GM12878 (cell line): Measurements from ENCODE around the gene CA5A. TPM values are rescaled to one million over a fixed set of nuclear protein-coding genes. Genes with fewer than 3 reads are reported as not detected.

Experiments used
- ATAC-seq: fragments of 200-7000 bp; cut with Tn5 transposase; 3 replicates; pipeline ENCODE4 v1.9.1; 2020; ENCODE audit warnings: mild to moderate bottlenecking, moderate library complexity
- BruUV-seq: library from RNA; stranded (reverse); fragments of 400-500 nt; replicated peaks from 2 replicates; lab custom pipeline; 2021; lab: Mats Ljungman, UMichigan
- CTCF ChIA-PET: fragments of 300-600 bp; sonication (Branson Sonifier 250); formaldehyde crosslinking; extraction: SDS; loops from one replicate; lab custom pipeline; 2021; ENCODE audit warnings: inconsistent platforms; lab: Yijun Ruan, JAX
- POLR2A ChIA-PET: fragments of 350-600 bp; formaldehyde crosslinking; extraction: SDS; loops from one replicate; lab custom pipeline; 2021; ENCODE audit warnings: inconsistent platforms; lab: Charles Lee
- RAD21 ChIA-PET: fragments of 300-600 bp; sonication (Branson Sonifier 250); formaldehyde crosslinking; loops from one replicate; lab custom pipeline; 2023; ENCODE audit warnings: antibody characterized with exemption; ENCODE audit not compliant: unreplicated experiment; lab: Charles Lee
- SMC1A ChIA-PET: fragments of 300-600 bp; sonication (Branson Sonifier 250); formaldehyde crosslinking; loops from one replicate; lab custom pipeline; 2023; ENCODE audit not compliant: unreplicated experiment, uncharacterized antibody; lab: Charles Lee
- DNase-seq: peaks from one replicate; pipeline ENCODE4 v3.0.0-alpha.2; 2011; ENCODE audit warnings: low read depth, low spot score
- FAIRE-seq: peaks from 3 replicates; lab custom pipeline; 2011; peaks lifted over from hg19 to GRCh38; lab: Jason Lieb, UNC
- H2AFZ ChIP-seq: 2 replicates; pipeline ENCODE4 v1.6.0; 2011; ENCODE audit warnings: low read depth, low read length, control low read depth; ENCODE audit not compliant: control insufficient read depth
- H3K27ac ChIP-seq: 2 replicates; pipeline ENCODE4 v1.5.1; 2011; ENCODE audit warnings: control low read depth; ENCODE audit not compliant: control insufficient read depth, insufficient read depth
- H3K27me3 ChIP-seq, 2 experiments: replicated peaks in 1 of 2; 2 replicates each; pipeline versions ENCODE4 v1.6.0 to v1.6.1; 2011; ENCODE audit warnings: low read length in 1 of 2; ENCODE audit not compliant: control insufficient read depth in 2 of 2, insufficient read depth in 2 of 2
- H3K36me3 ChIP-seq, 2 experiments: 2 replicates each; pipeline ENCODE4 v1.5.1; 2011; ENCODE audit warnings: low read length in 1 of 2; ENCODE audit not compliant: control insufficient read depth in 2 of 2, insufficient read depth in 2 of 2
- H3K4me1 ChIP-seq: 2 replicates; pipeline ENCODE4 v1.6.1; 2011; ENCODE audit warnings: mild to moderate bottlenecking, low read length, moderate library complexity, mixed read lengths; ENCODE audit not compliant: control insufficient read depth, insufficient read depth
- H3K4me2 ChIP-seq: 2 replicates; pipeline ENCODE4 v1.6.0; 2011; ENCODE audit warnings: control low read depth; ENCODE audit not compliant: control insufficient read depth, insufficient read depth
- H3K4me3 ChIP-seq: fragments of 200-600 bp; sonication (generic); 2 replicates; pipeline ENCODE4 v1.5.1; 2016
- H3K79me2 ChIP-seq: 2 replicates; pipeline ENCODE4 v1.6.0; 2011; ENCODE audit warnings: low read length; ENCODE audit not compliant: control insufficient read depth, insufficient read depth
- H3K9ac ChIP-seq: 2 replicates; pipeline ENCODE4 v1.8.0; 2011; ENCODE audit warnings: low read length, control low read depth, mixed read lengths; ENCODE audit not compliant: control insufficient read depth, insufficient read depth
- H3K9me3 ChIP-seq: replicated peaks from 3 replicates; pipeline ENCODE4 v1.5.1; 2011; ENCODE audit warnings: mild to moderate bottlenecking, low read length; ENCODE audit not compliant: control insufficient read depth, insufficient read depth
- H4K20me1 ChIP-seq: 2 replicates; pipeline ENCODE4 v1.6.0; 2011; ENCODE audit not compliant: control insufficient read depth, insufficient read depth
- CHD2 ChIP-seq: IDR thresholded peaks from 2 replicates; pipeline ENCODE4 v1.6.1; 2011; ENCODE audit warnings: low read depth, low read length, improper control_type of control experiment, borderline replicate concordance
- E4F1 ChIP-seq: fragments of 450-650 bp; IDR thresholded peaks from 2 replicates; pipeline ENCODE4 v1.6.1; 2018; ENCODE audit warnings: borderline replicate concordance, mild to moderate bottlenecking; ENCODE audit not compliant: partially characterized antibody
- ETV6 ChIP-seq, 2 experiments: fragments of 450-650 bp in 1 of 2; IDR thresholded peaks in 1 of 2; conservative IDR thresholded peaks in 1 of 2; 2 replicates each; pipeline ENCODE4 v1.6.1; 2014; ENCODE audit warnings: antibody characterized with exemption in 1 of 2, borderline replicate concordance in 1 of 2, low read depth in 1 of 2, mild to moderate bottlenecking in 1 of 2, moderate library complexity in 1 of 2
- KLF5 ChIP-seq: fragments of 450-650 bp; IDR thresholded peaks from 2 replicates; pipeline ENCODE4 v1.6.1; 2014; ENCODE audit warnings: mild to moderate bottlenecking; ENCODE audit not compliant: partially characterized antibody
- SMAD5 ChIP-seq: IDR thresholded peaks from 2 replicates; pipeline ENCODE4 v1.6.1; 2016; ENCODE audit warnings: antibody characterized with exemption, low read depth
- SP1 ChIP-seq: IDR thresholded peaks from one replicate; pipeline ENCODE4 v1.6.1; 2011; ENCODE audit warnings: low read depth, low read length
- USF2 ChIP-seq: IDR thresholded peaks from 2 replicates; pipeline ENCODE4 v1.6.1; 2011; ENCODE audit warnings: low read depth, low read length, improper control_type of control experiment, borderline replicate concordance
- ZNF622 ChIP-seq: fragments of 450-650 bp; IDR thresholded peaks from 2 replicates; pipeline ENCODE4 v1.6.1; 2017; ENCODE audit warnings: mild to moderate bottlenecking, inconsistent platforms
- WGBS: methylation state at CpG from one replicate; pipeline ENCODE4 v1.1.6; 2016; ENCODE audit warnings: low lambda C conversion rate; ENCODE audit not compliant: insufficient replicate concordance, insufficient coverage; ENCODE audit errors: missing lambda C conversion rate; 5-methylcytosine and 5-hydroxymethylcytosine counted together
- in situ Hi-C: fragments of 300-500 bp; cut with MboI; formaldehyde crosslinking; loops from 9 replicates; pipeline ENCODE4 v1.14.3; 2018; ENCODE audit warnings: mixed read lengths
- intact Hi-C: fragments of 100-400 bp; cut with micrococcal nuclease; formaldehyde crosslinking; loops from one replicate; pipeline ENCODE4 v1.14.2; 2022; ENCODE audit not compliant: unreplicated experiment
- polyA plus RNA-seq, 11 experiments: library from polyadenylated mRNA; depleted of rRNA in 4 of 11; unstranded in 6 of 11; stranded (reverse) in 5 of 11; fragments of >200 nt; fragmentation: Nextera tagmentation in 4 of 11; fragmentation: Illumina TruSeq in 1 of 11; extraction: Ambion mirVana in 4 of 11; extraction: Trizol in 1 of 11; gene quantifications; 1 replicate in 1 of 11; 2 replicates in 10 of 11; pipeline versions ENCODE4 v1.2.1 to v1.2.3, GENCODE V29; 2011 to 2016; ENCODE audit warnings: inconsistent platforms in 2 of 11, missing spikeins in 2 of 11, low read depth in 1 of 11
- total RNA-seq, 4 experiments: library from RNA; depleted of rRNA in 3 of 4; stranded (reverse); fragments of >200 nt in 3 of 4; fragmentation: Illumina TruSeq in 1 of 4; extraction: Trizol in 1 of 4; gene quantifications; 2 replicates each; pipeline versions ENCODE4 v1.2.1 to v1.2.3, GENCODE V29; 2013 to 2021

CA5A gene
- total and polyA plus RNA-seq, 10 of the 15 experiments (the other 5 are each of a cell fraction or from before 2014, with no cell fraction given), result not detected

- TF ChIP-seq E4F1 (no peak), KLF5 (no peak), ZNF622 (no peak)
- TF ChIP-seq, all 136 proteins: peak for 0
Measured at GRCh38 chr16:87882436-87883019, 53.8 kb downstream of the CA5A start (continued).

- CTCF ChIA-PET, result interaction anchor here (1.4 kb wide), 1 partner anchor 10 kb away, joined by 3 read pairs; no protein-coding TSS in a partner anchor
- 60% methylated on average over 22 of the region's 24 CpGs for WGBS
- ATAC-seq (no peak), DNase-seq (no peak), FAIRE-seq (no peak)
- no peaks in the 10 kb centered on the region; the same call in 2 of the 3 replicates for H3K9me3 ChIP-seq
- POLR2A ChIA-PET, result no interaction called here
- H3K27me3 ChIP-seq, result no peaks in the 10 kb centered on the region; a peak in 1 of 4 replicates
- no peak overlapping the region for H3K4me2 ChIP-seq
- RAD21 ChIA-PET, result no interaction called here
- SMC1A ChIA-PET, result no interaction called here
- no TSS peak for BruUV-seq
- no peaks in the 10 kb centered on the region for H3K79me2 ChIP-seq
- H3K27ac ChIP-seq, result no peak overlapping the region
- H3K4me3 ChIP-seq, result no peak overlapping the region
- H3K4me1 ChIP-seq, result no peaks in the 10 kb centered on the region
- H3K36me3 ChIP-seq, result no peaks in the 10 kb centered on the region
- in situ Hi-C loops, result no loop called here
- no peak overlapping the region for H3K9ac ChIP-seq
- H4K20me1 ChIP-seq, result no peaks in the 10 kb centered on the region
- TF ChIP-seq ETV6 (conservative IDR thresholded peaks at IDR 0.05 in 1 of 2, IDR thresholded peaks at IDR 0.05 in 1 of 2; ENCODE audit: borderline replicate concordance in 1 of 2, low read depth in 1 of 2) (no peak), SP1 (no peak), SMAD5 (no peak), USF2 (no peak), CHD2 (no peak)
- TF ChIP-seq, all 136 proteins: peak for 0
- H2AFZ ChIP-seq, result no peak overlapping the region
- intact Hi-C loops, result no loop called here
Measured at GRCh38 chr16:87881324-87882200, 54.8 kb downstream of the CA5A start.
